A673 (cell line): ENCODE results near the gene ADAMTS15.

Experiments used
- CTCF ChIP-seq: fragments of 300-800, 200-600 bp; sonication (generic); conservative IDR thresholded peaks from 2 replicates; pipeline ENCODE4 v1.5.1; 2017; ENCODE audit warnings: low read depth, mild to moderate bottlenecking, antibody characterized with exemption, low read length, moderate library complexity, mixed read lengths
- EZH2 ChIP-seq: fragments of 200-600 bp; sonication (generic); IDR thresholded peaks from 2 replicates; pipeline ENCODE4 v1.6.1; 2017; ENCODE audit warnings: borderline replicate concordance, low read depth, mild to moderate bottlenecking, mixed read lengths, antibody characterized with exemption, low read length; ENCODE audit not compliant: poor library complexity, severe bottlenecking

- TF ChIP-seq CTCF (no peak), EZH2 (no peak)
Observed at GRCh38 chr11:130515829-130516553, 67.5 kb downstream of the ADAMTS15 start.
